ENCODE data around the gene MYO7A. TPM values are rescaled to one million over a fixed set of nuclear protein-coding genes. Genes with fewer than 3 reads are reported as not detected.

The MYO7A gene
- total RNA-seq, 2 donors from 2014 or later, result 15.2 to 22.7 TPM

DNA sequence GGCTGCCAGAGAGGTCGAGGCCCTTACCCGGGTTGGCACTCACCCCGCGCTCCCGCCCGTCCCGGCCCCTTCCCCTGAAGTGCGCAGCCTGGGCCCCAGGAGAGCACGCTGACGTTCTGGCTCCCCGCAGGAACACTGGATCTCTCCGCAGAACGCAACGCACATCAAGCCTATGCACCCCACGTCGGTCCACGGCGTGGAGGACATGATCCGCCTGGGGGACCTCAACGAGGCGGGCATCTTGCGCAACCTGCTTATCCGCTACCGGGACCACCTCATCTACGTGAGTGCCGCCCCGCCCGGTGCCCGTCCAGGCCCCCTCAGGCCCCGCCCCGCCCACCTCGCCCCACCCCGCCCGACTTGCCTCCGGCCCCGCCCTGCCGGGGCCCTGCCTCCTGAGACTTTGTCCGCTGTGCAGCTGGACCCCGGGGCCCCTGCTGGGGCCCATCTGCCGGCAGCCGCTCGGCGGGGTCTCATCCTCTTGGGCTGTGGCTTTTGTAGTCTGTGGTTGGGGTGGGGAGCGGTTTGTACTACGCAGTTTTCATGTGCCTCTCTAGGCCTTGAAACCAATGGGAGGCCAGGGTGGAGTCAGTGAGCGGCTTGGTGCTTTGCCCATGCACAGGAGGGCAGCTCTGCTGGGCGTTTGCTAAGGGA, 19.7 kb downstream of the MYO7A start:
- peak overlapping the region; percentile 50 for H3K4me3 ChIP-seq
- DNase-seq (ENCODE audit: low spot score), result no peak
- H3K4me1 ChIP-seq (ENCODE audit: control insufficient read depth in 1 of 2, low read depth in 2 of 2), result peaks cover 0 to under 1% of the 10 kb centered on the region in 2 donors
- no peaks in the 10 kb centered on the region for H3K36me3 ChIP-seq
- no peaks in the 10 kb centered on the region for H3K27me3 ChIP-seq (replicated peaks; ENCODE audit: insufficient read depth)
- no peak for ATAC-seq (ENCODE audit: insufficient number of reproducible peaks, low FRiP score, low read depth)
- no peak overlapping the region for H3K27ac ChIP-seq
- TF ChIP-seq, protein P1, sequence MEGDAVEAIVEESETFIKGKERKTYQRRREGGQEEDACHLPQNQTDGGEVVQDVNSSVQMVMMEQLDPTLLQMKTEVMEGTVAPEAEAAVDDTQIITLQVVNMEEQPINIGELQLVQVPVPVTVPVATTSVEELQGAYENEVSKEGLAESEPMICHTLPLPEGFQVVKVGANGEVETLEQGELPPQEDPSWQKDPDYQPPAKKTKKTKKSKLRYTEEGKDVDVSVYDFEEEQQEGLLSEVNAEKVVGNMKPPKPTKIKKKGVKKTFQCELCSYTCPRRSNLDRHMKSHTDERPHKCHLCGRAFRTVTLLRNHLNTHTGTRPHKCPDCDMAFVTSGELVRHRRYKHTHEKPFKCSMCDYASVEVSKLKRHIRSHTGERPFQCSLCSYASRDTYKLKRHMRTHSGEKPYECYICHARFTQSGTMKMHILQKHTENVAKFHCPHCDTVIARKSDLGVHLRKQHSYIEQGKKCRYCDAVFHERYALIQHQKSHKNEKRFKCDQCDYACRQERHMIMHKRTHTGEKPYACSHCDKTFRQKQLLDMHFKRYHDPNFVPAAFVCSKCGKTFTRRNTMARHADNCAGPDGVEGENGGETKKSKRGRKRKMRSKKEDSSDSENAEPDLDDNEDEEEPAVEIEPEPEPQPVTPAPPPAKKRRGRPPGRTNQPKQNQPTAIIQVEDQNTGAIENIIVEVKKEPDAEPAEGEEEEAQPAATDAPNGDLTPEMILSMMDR (IDR thresholded peaks at IDR 0.05), result no peak
- no peaks in the 10 kb centered on the region for H3K9me3 ChIP-seq

DNA sequence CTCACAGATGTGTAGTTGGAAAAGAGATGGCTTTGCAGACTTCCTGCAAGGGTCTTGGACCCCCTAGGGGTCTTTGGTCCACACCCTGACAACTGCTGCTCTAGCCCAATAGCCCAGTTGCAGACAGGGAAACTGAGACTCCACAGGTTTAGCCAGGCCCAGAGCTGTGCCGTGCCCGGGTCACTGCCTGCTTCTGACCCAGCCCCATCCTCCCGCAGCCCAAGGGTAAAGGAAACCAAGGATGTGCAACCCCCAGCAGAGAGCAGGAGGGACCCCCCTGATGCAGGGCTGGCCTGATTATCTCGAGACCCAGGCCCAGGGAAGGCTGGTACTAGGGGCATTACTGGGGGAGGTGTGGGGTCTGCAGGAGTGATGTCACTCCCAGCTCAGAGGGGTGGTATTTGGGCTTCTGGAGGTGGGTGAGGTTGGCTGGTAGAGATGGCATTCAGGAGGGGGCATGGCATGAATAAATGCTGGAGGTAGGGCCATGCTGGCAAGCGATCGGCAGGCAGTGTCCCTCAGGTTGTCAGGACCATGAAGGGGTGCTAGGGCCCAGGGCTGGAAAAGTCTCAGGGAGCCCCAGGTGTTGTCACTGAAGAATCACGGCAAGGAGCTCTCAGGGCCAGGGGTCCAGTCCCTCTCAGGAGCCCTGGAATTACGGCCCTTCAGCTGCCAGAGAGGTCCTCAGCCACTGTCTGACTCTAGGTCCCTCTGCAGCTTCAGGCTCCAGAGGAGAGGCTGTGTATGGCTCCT, 21.1 kb downstream of the MYO7A start:
- Histone ChIP-seq H3K27me3 (replicated peaks; ENCODE audit: insufficient read depth) (no peaks in the 10 kb centered on the region), H3K27ac (no peak overlapping the region), H3K9me3 (no peaks in the 10 kb centered on the region), H3K36me3 (no peaks in the 10 kb centered on the region), H3K4me3 (no peak overlapping the region), H3K4me1 (ENCODE audit: control insufficient read depth in 1 of 2, low read depth in 2 of 2) (peaks cover 3 to 14% of the 10 kb centered on the region in 2 donors)
- no peak for ATAC-seq (ENCODE audit: insufficient number of reproducible peaks, low FRiP score, low read depth)
- TF ChIP-seq, protein P1 (IDR thresholded peaks at IDR 0.05), result no peak
- DNase-seq (ENCODE audit: low spot score), result no peak

DNA sequence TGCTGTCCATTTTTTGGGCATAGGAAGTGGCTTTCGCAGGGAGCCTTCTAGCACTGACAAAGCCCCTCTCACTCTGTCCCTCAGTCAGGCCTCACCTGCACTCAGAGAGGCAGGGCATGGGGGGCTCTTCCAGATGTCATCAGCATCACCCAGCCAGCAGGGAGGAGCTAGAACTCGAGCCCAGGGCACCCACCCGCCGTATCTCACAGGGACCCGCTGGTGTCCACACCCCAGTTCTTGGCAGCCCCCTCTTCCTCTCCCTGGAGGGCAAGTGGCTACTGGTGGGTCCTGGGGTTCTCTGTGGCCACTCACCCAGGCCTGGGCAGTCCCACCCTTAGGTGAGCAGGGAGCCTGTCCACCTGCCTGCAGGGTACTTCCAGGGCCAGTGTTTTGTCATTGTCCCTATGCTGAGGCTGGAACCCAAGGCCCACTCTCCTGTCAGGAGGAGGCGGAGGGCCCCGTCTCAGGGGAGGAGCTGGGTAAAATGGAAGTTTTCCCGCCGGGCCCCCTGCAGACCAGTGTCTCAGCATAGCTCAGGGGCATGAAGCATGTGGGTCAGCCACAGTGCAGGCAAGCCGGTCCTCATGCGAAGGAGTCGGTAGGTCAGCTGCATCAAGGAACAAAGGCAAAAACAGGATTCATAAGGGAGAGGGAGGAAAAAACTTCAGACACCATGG, 21.8 kb downstream of the MYO7A start:
- TF ChIP-seq, protein P1 (IDR thresholded peaks at IDR 0.05), result no peak
- H3K27ac ChIP-seq, result no peak overlapping the region
- no peaks in the 10 kb centered on the region for H3K27me3 ChIP-seq (replicated peaks; ENCODE audit: insufficient read depth)
- DNase-seq (ENCODE audit: low spot score), result no peak
- no peak overlapping the region for H3K4me3 ChIP-seq
- no peaks in the 10 kb centered on the region for H3K36me3 ChIP-seq
- peaks cover 9 to 21% of the 10 kb centered on the region in 2 donors for H3K4me1 ChIP-seq (ENCODE audit: control insufficient read depth in 1 of 2, low read depth in 2 of 2)
- no peak for ATAC-seq (ENCODE audit: insufficient number of reproducible peaks, low FRiP score, low read depth)
- H3K9me3 ChIP-seq, result no peaks in the 10 kb centered on the region

DNA sequence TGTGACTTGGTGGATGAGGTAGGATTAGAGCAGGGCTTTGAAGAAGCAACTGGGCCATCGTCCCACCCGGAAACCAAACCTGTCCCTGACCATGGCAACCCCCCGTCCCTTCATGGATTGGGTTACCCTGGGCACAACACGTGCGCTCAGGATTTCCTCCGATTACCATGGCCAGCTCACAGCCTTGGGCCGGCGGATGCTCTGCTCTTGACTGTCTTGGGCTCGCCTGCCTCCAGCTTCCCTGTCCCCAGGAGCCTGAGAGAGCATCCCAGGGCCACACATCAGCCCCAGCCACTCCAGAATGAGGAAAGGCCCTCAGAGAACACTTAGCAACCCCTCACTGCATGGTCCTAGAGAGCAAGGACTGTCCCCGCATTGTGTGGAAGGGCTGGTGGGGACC, 22.8 kb downstream of the MYO7A start:
- ATAC-seq (ENCODE audit: insufficient number of reproducible peaks, low FRiP score, low read depth), result no peak
- Histone ChIP-seq H3K9me3 (no peaks in the 10 kb centered on the region), H3K36me3 (no peaks in the 10 kb centered on the region), H3K27ac (no peak overlapping the region), H3K4me3 (no peak overlapping the region), H3K27me3 (replicated peaks; ENCODE audit: insufficient read depth) (no peaks in the 10 kb centered on the region), H3K4me1 (ENCODE audit: control insufficient read depth in 1 of 2, low read depth in 2 of 2) (peaks cover 9 to 21% of the 10 kb centered on the region in 2 donors)
- TF ChIP-seq, protein P1 (IDR thresholded peaks at IDR 0.05), result no peak
- DNase-seq (ENCODE audit: low spot score), result no peak

Measured in thoracic aorta (tissue), 2 donors.